GM19240 (cell line): ENCODE data around the gene FEM1A.
"Not testable (repeated sequence)": the region's sequence is repeated elsewhere in the genome, so short reads cannot be mapped to it uniquely, and the experiment has no call there.

ENCODE experiments used
- DNase-seq: peaks from one replicate; pipeline ENCODE4 v3.0.0; 2011; ENCODE audit warnings: low spot score; ENCODE audit not compliant: insufficient read length

Gene FEM1A

GRCh38 chr19:4773047-4773640, 18.4 kb upstream of the FEM1A start:
- no peak for DNase-seq

- DNase-seq, result no peak
Measured at GRCh38 chr19:4774136-4774535, 17.4 kb upstream of the FEM1A start.

- DNase-seq, result no peak
Measured at GRCh38 chr19:4775627-4776152, 15.8 kb upstream of the FEM1A start.

GRCh38 chr19:4776436-4777211, 14.9 kb upstream of the FEM1A start:
- DNase-seq, result no peak

GRCh38 chr19:4778124-4778523, 13.4 kb upstream of the FEM1A start:
- not testable (repeated sequence) for DNase-seq

- no peak for DNase-seq
Measured at GRCh38 chr19:4780860-4781259, 10.7 kb upstream of the FEM1A start.

GRCh38 chr19:4781801-4782200, 9.7 kb upstream of the FEM1A start:
- no peak for DNase-seq

GRCh38 chr19:4786412-4787016, 5.0 kb upstream of the FEM1A start:
- not testable (repeated sequence) for DNase-seq

- DNase-seq, result not testable (repeated sequence)
Measured at GRCh38 chr19:4792019-4792865, 708 bp downstream of the FEM1A start.

GRCh38 chr19:4792866-4793195, 1.3 kb downstream of the FEM1A start:
- DNase-seq, result not testable (repeated sequence)

- DNase-seq, result not testable (repeated sequence)
Measured at GRCh38 chr19:4793278-4793677, 1.7 kb downstream of the FEM1A start.

- DNase-seq, result no peak
Measured at GRCh38 chr19:4794971-4795370, 3.4 kb downstream of the FEM1A start.

GRCh38 chr19:4795400-4795799, 3.9 kb downstream of the FEM1A start:
- no peak for DNase-seq

GRCh38 chr19:4800591-4801081, 9.1 kb downstream of the FEM1A start:
- no peak for DNase-seq

- DNase-seq, result no peak
Measured at GRCh38 chr19:4801085-4801619, 9.6 kb downstream of the FEM1A start.

GRCh38 chr19:4802711-4803110, 11.2 kb downstream of the FEM1A start:
- DNase-seq, result no peak

- peak; percentile 45 for DNase-seq
Measured at GRCh38 chr19:4803736-4804695, 12.5 kb downstream of the FEM1A start.

GRCh38 chr19:4805140-4805539, 13.6 kb downstream of the FEM1A start:
- not testable (repeated sequence) for DNase-seq

- no peak for DNase-seq
Measured at GRCh38 chr19:4806384-4806783, 14.8 kb downstream of the FEM1A start.

- no peak for DNase-seq
Measured at GRCh38 chr19:4807188-4807587, 15.7 kb downstream of the FEM1A start.
